Measurements from ENCODE around the gene CHRND. TPM values are rescaled to one million over a fixed set of nuclear protein-coding genes. Genes with fewer than 3 reads are reported as not detected.

CHRND gene
- total RNA-seq, 1 donor from 2014 or later, result not detected

- H3K4me3 ChIP-seq, result no peak overlapping the region
- intact Hi-C loops (cut with micrococcal nuclease), result no loop called here
- no peak for TF ChIP-seq CTCF (IDR thresholded peaks at IDR 0.05; ENCODE audit: borderline replicate concordance)
- H3K4me1 ChIP-seq, result peaks cover 44% of the 10 kb centered on the region
- DNase-seq, result no peak
- peaks cover 59% of the 10 kb centered on the region for H3K27me3 ChIP-seq (ENCODE audit: low read depth)
- H3K27ac ChIP-seq (replicated peaks), result no peak overlapping the region
- H3K9me3 ChIP-seq (replicated peaks), result no peaks in the 10 kb centered on the region
- H3K36me3 ChIP-seq, result no peaks in the 10 kb centered on the region
Observed at GRCh38 chr2:232526372-232526941, 497 bp downstream of the CHRND start.

GRCh38 chr2:232527905-232528470 is 2.0 kb downstream of the CHRND start:
- no peaks in the 10 kb centered on the region for H3K9me3 ChIP-seq (replicated peaks)
- H3K27me3 ChIP-seq (ENCODE audit: low read depth), result peaks cover 45% of the 10 kb centered on the region
- peaks cover 35% of the 10 kb centered on the region for H3K4me1 ChIP-seq
- no peak overlapping the region for H3K27ac ChIP-seq (replicated peaks)
- intact Hi-C loops (cut with micrococcal nuclease), result no loop called here
- DNase-seq, result no peak
- no peak overlapping the region for H3K4me3 ChIP-seq
- no peak for TF ChIP-seq CTCF (IDR thresholded peaks at IDR 0.05; ENCODE audit: borderline replicate concordance)
- H3K36me3 ChIP-seq, result no peaks in the 10 kb centered on the region

- H3K4me3 ChIP-seq, result no peak overlapping the region
- no peak for TF ChIP-seq CTCF (IDR thresholded peaks at IDR 0.05; ENCODE audit: borderline replicate concordance)
- no peak overlapping the region for H3K27ac ChIP-seq (replicated peaks)
- intact Hi-C loops (cut with micrococcal nuclease), result no loop called here
- H3K4me1 ChIP-seq, result peaks cover 26% of the 10 kb centered on the region
- no peaks in the 10 kb centered on the region for H3K9me3 ChIP-seq (replicated peaks)
- no peaks in the 10 kb centered on the region for H3K36me3 ChIP-seq
- DNase-seq, result peak; percentile 2
- H3K27me3 ChIP-seq (ENCODE audit: low read depth), result peaks cover 36% of the 10 kb centered on the region
Observed at GRCh38 chr2:232528746-232529460, 2.9 kb downstream of the CHRND start.

GRCh38 chr2:232529806-232530547 is 4.0 kb downstream of the CHRND start:
- DNase-seq, result peak; percentile 9
- Histone ChIP-seq H3K27me3 (ENCODE audit: low read depth) (peaks cover 29% of the 10 kb centered on the region), H3K36me3 (no peaks in the 10 kb centered on the region), H3K4me3 (no peak overlapping the region), H3K4me1 (peaks cover 16% of the 10 kb centered on the region), H3K9me3 (replicated peaks) (no peaks in the 10 kb centered on the region), H3K27ac (replicated peaks) (no peak overlapping the region)
- no peak for TF ChIP-seq CTCF (IDR thresholded peaks at IDR 0.05; ENCODE audit: borderline replicate concordance)
- intact Hi-C loops (cut with micrococcal nuclease), result no loop called here

- H3K27me3 ChIP-seq (ENCODE audit: low read depth), result peaks cover 23% of the 10 kb centered on the region
- peaks cover 2% of the 10 kb centered on the region for H3K9me3 ChIP-seq (replicated peaks)
- peaks cover 8% of the 10 kb centered on the region for H3K4me1 ChIP-seq
- H3K4me3 ChIP-seq, result no peak overlapping the region
- H3K27ac ChIP-seq (replicated peaks), result no peak overlapping the region
- TF ChIP-seq CTCF (IDR thresholded peaks at IDR 0.05; ENCODE audit: borderline replicate concordance), result no peak
- no peaks in the 10 kb centered on the region for H3K36me3 ChIP-seq
- peak; percentile 5 for DNase-seq
- intact Hi-C loops (cut with micrococcal nuclease), result no loop called here
Observed at GRCh38 chr2:232530626-232531260, 4.8 kb downstream of the CHRND start.

Data from left ventricle myocardium inferior (tissue), 1 donor.